ENCODE data around the gene TRIO. TPM values are rescaled to one million over a fixed set of nuclear protein-coding genes. Genes with fewer than 3 reads are reported as not detected.
A peak's percentile ranks its signal among the peaks of the same experiment; 100 is the strongest.

Gene TRIO
- total and polyA plus RNA-seq, 2 of the 8 experiments (the other 6 are each of a cell fraction or from before 2014, with no cell fraction given), result 35.1 to 69.1 TPM

- TF ChIP-seq SIN3A (conservative IDR thresholded peaks at IDR 0.05 in 1 of 2, IDR thresholded peaks at IDR 0.05 in 1 of 2; ENCODE audit: low read depth in 1 of 2, low read length in 2 of 2), result peak in 1 of 2 experiments; percentile 42; a peak in 1 of 4 replicates
- TF ChIP-seq TAF7 (optimal IDR thresholded peaks at IDR 0.05; ENCODE audit: borderline replicate concordance, low read depth, low read length), result no peak
- no peak for TF ChIP-seq NRF1 (IDR thresholded peaks at IDR 0.05; ENCODE audit: low read depth, low read length)
- TF ChIP-seq SP1 (IDR thresholded peaks at IDR 0.05; ENCODE audit: low read depth, low read length), result no peak
- TF ChIP-seq RBBP5 (IDR thresholded peaks at IDR 0.05; ENCODE audit: borderline replicate concordance, low read depth, low read length), result no peak
- no peak for TF ChIP-seq RFX5 (IDR thresholded peaks at IDR 0.05; ENCODE audit: borderline replicate concordance, low read depth, low read length)
These were observed 221.7 kb downstream of the TRIO start (continued) for GRCh38 chr5:14364576-14365472.
